Vagina (tissue), 2 donors: ENCODE data around the gene TVP23A. TPM values are rescaled to one million over a fixed set of nuclear protein-coding genes. Genes with fewer than 3 reads are reported as not detected.
A peak's percentile ranks its signal among the peaks of the same experiment; 100 is the strongest.
"Not testable (repeated sequence)": the region's sequence is repeated elsewhere in the genome, so short reads cannot be mapped to it uniquely, and the experiment has no call there.

Source experiments
- DNase-seq, 2 donors: peaks; one replicate each; pipeline ENCODE4 v3.0.0-alpha.2; 2017; ENCODE audit errors: extremely low spot score in 2 of 2
- H3K27ac ChIP-seq: fragments of 200-600 bp; sonication (generic); one replicate; pipeline ENCODE4 v1.5.1; 2019
- H3K27me3 ChIP-seq: fragments of 200-600 bp; sonication (generic); one replicate; pipeline ENCODE4 v1.5.1; 2019
- H3K36me3 ChIP-seq, 2 donors: fragments of 200-600 bp; sonication (generic); one replicate each; pipeline ENCODE4 v1.5.1; 2017 to 2019
- H3K4me1 ChIP-seq: fragments of 200-600 bp; sonication (generic); one replicate; pipeline ENCODE4 v1.5.1; 2019
- H3K4me3 ChIP-seq, 2 donors: fragments of 200-600 bp; sonication (generic); 1 replicate in 1 of 2; 2 replicates in 1 of 2; pipeline ENCODE4 v1.5.1; 2016 to 2019
- H3K9me3 ChIP-seq: fragments of 200-600 bp; sonication (generic); one replicate; pipeline ENCODE4 v1.5.1; 2019
- CTCF ChIP-seq, 3 experiments: fragments of 450-650 bp in 2 of 3; fragments of 200-600 bp in 1 of 3; sonication (generic) in 1 of 3; IDR thresholded peaks; one replicate each; pipeline ENCODE4 v1.5.1; 2017 to 2019; ENCODE audit warnings: antibody characterized with exemption in 3 of 3, mild to moderate bottlenecking in 2 of 3, moderate library complexity in 2 of 3
- POLR2A ChIP-seq, 2 donors: fragments of 450-650 bp; IDR thresholded peaks; one replicate each; pipeline ENCODE4 v1.6.1; 2017; ENCODE audit warnings: antibody characterized with exemption in 2 of 2, mild to moderate bottlenecking in 2 of 2, moderate library complexity in 2 of 2
- POLR2AphosphoS5 ChIP-seq, 2 donors: sonication (generic); formaldehyde crosslinking; IDR thresholded peaks; one replicate each; pipeline ENCODE4 v1.9.0; 2017; ENCODE audit warnings: antibody characterized with exemption in 2 of 2, mild to moderate bottlenecking in 2 of 2, low read depth in 1 of 2; ENCODE audit not compliant: insufficient read depth in 1 of 2
- intact Hi-C: fragments of 100-400 bp; cut with DNase I; formaldehyde crosslinking; loops from one replicate; pipeline ENCODE4 v1.15.1; 2023
- total RNA-seq: library from RNA; depleted of rRNA; stranded (reverse); fragments of >200 nt; gene quantifications from one replicate; pipeline ENCODE4 v1.2.3, GENCODE V29; 2016

The TVP23A gene
- total RNA-seq, 1 donor from 2014 or later, result 0.98 TPM

- DNase-seq, result no peak
- H3K27ac ChIP-seq, result no peak overlapping the region
- no peaks in the 10 kb centered on the region for H3K36me3 ChIP-seq
- H3K27me3 ChIP-seq, result no peaks in the 10 kb centered on the region
- intact Hi-C loops, result loop anchor here (10.0 kb wide), 1 partner anchor 63 kb away; no protein-coding TSS in a partner anchor
- H3K9me3 ChIP-seq, result no peaks in the 10 kb centered on the region
- H3K4me1 ChIP-seq, result peaks cover 24% of the 10 kb centered on the region
- TF ChIP-seq CTCF (IDR thresholded peaks at IDR 0.05) (no peak), POLR2A (IDR thresholded peaks at IDR 0.05) (no peak), POLR2AphosphoS5 (IDR thresholded peaks at IDR 0.05; ENCODE audit: insufficient read depth in 1 of 2, low read depth in 1 of 2) (no peak)
- H3K4me3 ChIP-seq, result no peak overlapping the region
Observed at GRCh38 chr16:10831894-10832886, 13.6 kb upstream of the TVP23A start.

DNA sequence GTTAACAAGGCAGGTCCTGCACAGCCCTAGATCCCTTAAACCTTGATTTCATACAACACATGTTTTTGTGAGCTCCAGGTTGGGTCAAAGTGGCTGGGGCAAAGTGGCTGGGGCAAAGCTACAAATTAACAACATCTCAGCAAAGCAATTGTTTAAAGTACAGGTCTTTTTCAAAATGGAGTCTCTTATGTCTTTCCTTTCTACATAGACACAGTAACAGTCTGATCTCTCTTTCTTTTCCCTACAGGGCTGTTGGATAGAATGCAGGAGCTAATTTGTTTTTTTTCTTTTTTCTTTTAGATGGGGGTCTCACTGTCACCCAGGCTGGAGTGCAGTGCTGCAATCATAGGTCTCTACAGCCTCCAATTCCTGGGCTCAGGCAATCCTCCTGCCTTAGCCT, 11.6 kb upstream of the TVP23A start:
- H3K36me3 ChIP-seq, DNase-seq, H3K27me3 ChIP-seq, H3K9me3 ChIP-seq, H3K4me3 ChIP-seq, H3K27ac ChIP-seq: not testable (repeated sequence)
- peaks cover 26% of the 10 kb centered on the region for H3K4me1 ChIP-seq
- intact Hi-C loops, result loop anchor here (10.0 kb wide), 1 partner anchor 65 kb away; no protein-coding TSS in a partner anchor

DNA sequence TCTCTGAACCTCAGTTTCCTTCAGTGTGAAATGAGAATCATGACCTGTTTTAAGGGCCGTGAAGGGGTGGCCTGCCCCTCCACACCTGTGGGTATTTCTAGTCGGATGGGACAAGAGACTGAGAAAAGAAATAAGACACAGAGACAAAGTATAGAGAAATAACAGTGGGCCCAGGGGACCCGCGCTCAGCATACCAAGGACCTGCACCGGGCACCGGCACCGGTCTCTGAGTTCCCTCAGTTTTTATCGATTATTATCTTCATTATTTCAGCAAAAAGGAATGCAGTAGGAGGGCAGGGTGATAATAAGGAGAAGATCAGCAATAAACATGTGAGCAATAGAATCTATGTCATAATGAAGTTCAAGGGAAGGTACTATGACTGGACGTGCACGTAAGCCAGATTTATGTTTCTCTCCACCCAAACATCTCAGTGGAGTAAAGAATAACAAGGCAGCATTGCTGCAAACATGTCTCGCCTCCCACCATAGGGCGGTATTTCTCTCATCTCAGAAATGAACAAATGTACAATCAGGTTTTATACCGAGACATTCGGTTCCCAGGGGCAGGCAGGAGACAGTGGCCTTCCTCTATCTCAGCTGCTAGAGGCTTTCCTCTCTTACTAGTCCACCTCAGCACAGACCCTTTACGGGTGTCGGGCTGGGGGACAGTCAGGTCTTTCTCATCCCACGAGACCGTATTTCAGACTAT, 10.9 kb upstream of the TVP23A start:
- intact Hi-C loops, result loop anchor here (10.0 kb wide), 1 partner anchor 65 kb away; no protein-coding TSS in a partner anchor
- H3K4me3 ChIP-seq, H3K27me3 ChIP-seq, H3K9me3 ChIP-seq, DNase-seq, H3K36me3 ChIP-seq: not testable (repeated sequence)
- H3K27ac ChIP-seq, result peak overlapping the region; percentile 81
- H3K4me1 ChIP-seq, result peaks cover 26% of the 10 kb centered on the region

DNA sequence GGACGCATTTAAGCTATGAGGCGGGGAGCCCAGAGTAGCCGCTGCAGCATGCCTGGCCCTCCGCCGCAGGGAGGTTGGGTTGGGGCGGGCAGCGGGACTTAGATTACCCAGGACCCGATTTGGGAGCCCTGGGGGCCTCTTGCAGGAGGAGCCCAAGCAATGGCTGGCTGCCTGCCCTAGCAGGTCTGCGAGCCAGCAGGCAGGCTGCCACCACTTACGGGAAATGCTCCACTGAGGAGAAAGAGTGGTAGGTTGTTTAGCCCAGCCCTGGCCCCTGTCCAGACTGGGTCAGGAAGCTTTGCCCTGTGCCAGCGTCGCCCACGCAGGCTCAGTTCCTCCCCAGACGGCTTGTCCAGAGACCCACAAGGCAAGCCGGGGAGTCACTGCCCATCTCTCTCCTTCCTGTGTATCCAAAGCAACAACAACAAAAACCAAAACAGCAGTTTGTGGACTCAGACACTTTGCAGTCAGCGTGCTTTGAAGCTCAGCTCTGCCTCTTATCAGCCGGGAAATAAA, 10.3 kb upstream of the TVP23A start:
- Histone ChIP-seq H3K27me3 (no peaks in the 10 kb centered on the region), H3K4me3 (peak overlapping the region; percentile 19 to 34), H3K4me1 (peaks cover 26% of the 10 kb centered on the region), H3K36me3 (no peaks in the 10 kb centered on the region), H3K27ac (peak overlapping the region; percentile 81), H3K9me3 (no peaks in the 10 kb centered on the region)
- intact Hi-C loops, result no loop called here
- no peak for TF ChIP-seq POLR2A (IDR thresholded peaks at IDR 0.05)
- TF ChIP-seq CTCF (IDR thresholded peaks at IDR 0.05), result no peak
- TF ChIP-seq POLR2AphosphoS5 (IDR thresholded peaks at IDR 0.05; ENCODE audit: insufficient read depth in 1 of 2, low read depth in 1 of 2), result peak; percentile 71 to 86
- peak in 1 of 2 donors; percentile 90 for DNase-seq

DNA sequence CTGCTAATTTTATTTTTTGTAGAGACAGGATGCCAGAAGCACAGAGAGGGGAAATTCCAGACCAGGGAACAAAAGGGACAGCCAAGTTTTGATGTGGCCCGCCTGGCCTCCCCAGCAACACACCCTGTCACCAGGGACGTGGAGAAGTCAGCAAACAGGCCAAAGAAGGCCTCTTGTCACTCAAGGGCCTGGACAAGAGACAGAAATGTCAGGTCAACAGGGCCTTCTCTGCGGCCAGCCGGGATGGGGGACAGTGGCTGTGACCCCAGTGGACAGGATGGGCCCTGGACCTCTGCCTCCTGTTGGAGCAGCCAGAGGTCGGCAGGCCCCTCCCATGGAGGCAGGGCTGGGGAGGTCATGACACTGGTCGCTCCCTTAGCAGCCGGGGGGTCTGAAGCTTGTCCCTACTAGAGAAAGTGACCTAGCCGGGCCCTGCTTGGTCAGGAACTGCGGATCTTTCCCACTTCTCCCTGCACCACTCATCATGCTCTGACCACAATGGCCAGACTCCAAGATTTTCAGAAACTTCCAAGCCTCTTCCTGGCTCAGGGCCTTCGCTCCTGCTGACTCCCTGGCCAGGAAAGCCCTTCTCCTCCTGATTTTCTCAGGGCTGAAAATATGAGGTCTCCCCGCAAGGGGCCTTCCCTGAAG, 9.2 kb upstream of the TVP23A start:
- Histone ChIP-seq H3K27me3 (no peaks in the 10 kb centered on the region), H3K4me3 (peak overlapping the region in 1 of 2 donors; percentile 34), H3K36me3 (no peaks in the 10 kb centered on the region), H3K27ac (peak overlapping the region; percentile 81), H3K4me1 (peaks cover 26% of the 10 kb centered on the region), H3K9me3 (no peaks in the 10 kb centered on the region)
- peak in 1 of 2 donors; percentile 89 for DNase-seq
- intact Hi-C loops, result no loop called here
- TF ChIP-seq POLR2AphosphoS5 (IDR thresholded peaks at IDR 0.05; ENCODE audit: insufficient read depth in 1 of 2, low read depth in 1 of 2), result peak; percentile 43 to 78
- no peak for TF ChIP-seq POLR2A (IDR thresholded peaks at IDR 0.05)
